DOHH2 (cell line): ENCODE results near the gene GVQW3.

ENCODE experiments used
- H3F3A ChIP-seq: fragments of 200-600 bp; sonication (generic), shearing (Covaris generic); 2 replicates; pipeline ENCODE4 v1.6.0; 2016; ENCODE audit warnings: antibody characterized with exemption, mild to moderate bottlenecking; ENCODE audit not compliant: control insufficient read depth, insufficient read depth
- H3K27ac ChIP-seq: fragments of 200-600 bp; sonication (generic); 2 replicates; pipeline ENCODE4 v1.5.1; 2014; ENCODE audit warnings: low read depth, mild to moderate bottlenecking, low read length, moderate library complexity
- H3K27me3 ChIP-seq: fragments of 200-600 bp; sonication (generic); 2 replicates; pipeline ENCODE4 v1.6.1; 2014; ENCODE audit warnings: mild to moderate bottlenecking, low read length, mixed read lengths; ENCODE audit not compliant: control insufficient read depth
- H3K36me3 ChIP-seq: fragments of 200-600 bp; sonication (generic); 2 replicates; pipeline ENCODE4 v1.6.1; 2014; ENCODE audit warnings: mild to moderate bottlenecking, low read length, moderate library complexity, mixed read lengths; ENCODE audit not compliant: control insufficient read depth
- H3K4me1 ChIP-seq: fragments of 200-600 bp; sonication (generic); 2 replicates; pipeline ENCODE4 v1.6.1; 2014; ENCODE audit warnings: mild to moderate bottlenecking, low read length, mixed read lengths; ENCODE audit not compliant: control insufficient read depth
- H3K4me2 ChIP-seq: fragments of 200-600 bp; sonication (generic); 2 replicates; pipeline ENCODE4 v1.6.0; 2014; ENCODE audit warnings: mild to moderate bottlenecking, low read length, moderate library complexity
- H3K4me3 ChIP-seq: fragments of 200-600 bp; sonication (generic); 2 replicates; pipeline ENCODE4 v1.5.1; 2014; ENCODE audit warnings: mild to moderate bottlenecking, low read length, mixed read lengths
- H3K79me2 ChIP-seq: fragments of 200-600 bp; sonication (generic); 2 replicates; pipeline ENCODE4 v1.6.1; 2014; ENCODE audit warnings: mild to moderate bottlenecking, low read length, mixed read lengths; ENCODE audit not compliant: control insufficient read depth
- H3K9me2 ChIP-seq: fragments of 200-600 bp; sonication (generic); replicated peaks from 2 replicates; pipeline ENCODE4 v1.6.1; 2014; ENCODE audit warnings: mild to moderate bottlenecking, low read length, mixed read lengths; ENCODE audit not compliant: control insufficient read depth
- H3K9me3 ChIP-seq: fragments of 200-600 bp; sonication (generic); 2 replicates; pipeline ENCODE4 v1.6.1; 2014; ENCODE audit warnings: antibody characterized with exemption, low read length, mixed read lengths; ENCODE audit not compliant: control insufficient read depth, insufficient read depth
- H4K20me1 ChIP-seq: fragments of 200-600 bp; sonication (generic); 2 replicates; pipeline ENCODE4 v1.6.0; 2014; ENCODE audit warnings: low read depth, mild to moderate bottlenecking, antibody characterized with exemption, low read length, moderate library complexity; ENCODE audit not compliant: control insufficient read depth, insufficient read depth
- CTCF ChIP-seq: fragments of 200-600 bp; sonication (generic); IDR thresholded peaks from one replicate; pipeline ENCODE4 v1.5.1; 2014; ENCODE audit warnings: antibody characterized with exemption, mild to moderate bottlenecking, low read depth, low read length; ENCODE audit not compliant: poor library complexity, severe bottlenecking
- EZH2phosphoT487 ChIP-seq: fragments of 200-600 bp; sonication (generic); IDR thresholded peaks from 2 replicates; pipeline ENCODE4 v1.6.1; 2017; ENCODE audit warnings: borderline replicate concordance, mild to moderate bottlenecking, antibody characterized with exemption, low read length, moderate library complexity, mixed read lengths

The GVQW3 gene

DNA sequence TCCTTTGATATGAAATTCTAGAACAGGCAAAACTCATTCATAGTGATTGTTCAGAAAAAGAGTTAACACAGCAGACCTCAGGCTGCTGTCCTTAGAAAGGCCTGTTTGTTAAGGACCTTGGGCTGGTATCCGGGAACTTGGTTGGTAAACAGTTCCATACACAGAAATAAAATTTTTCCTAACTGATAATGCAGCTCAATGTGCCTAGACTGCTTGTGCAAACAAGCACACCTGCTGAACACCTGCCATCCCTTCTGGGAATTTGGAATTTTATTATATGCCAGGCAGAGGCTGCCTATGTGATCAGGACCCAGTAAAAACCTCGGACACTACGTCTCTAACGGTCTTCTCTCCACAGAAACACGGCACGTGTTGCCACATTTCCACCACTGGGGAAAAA, 11.7 kb upstream of the GVQW3 start:
- Histone ChIP-seq H3K4me2 (no peak overlapping the region), H3K9me3 (no peaks in the 10 kb centered on the region), H3K27ac (no peak overlapping the region), H3K36me3 (peaks cover 13% of the 10 kb centered on the region), H4K20me1 (peaks cover 17% of the 10 kb centered on the region), H3K4me3 (no peak overlapping the region), H3K27me3 (no peaks in the 10 kb centered on the region), H3K79me2 (peaks cover 98% of the 10 kb centered on the region), H3F3A (no peaks in the 10 kb centered on the region), H3K9me2 (no peaks in the 10 kb centered on the region), H3K4me1 (peaks cover 23% of the 10 kb centered on the region)
- no peak for TF ChIP-seq CTCF
- no peak for TF ChIP-seq EZH2phosphoT487

DNA sequence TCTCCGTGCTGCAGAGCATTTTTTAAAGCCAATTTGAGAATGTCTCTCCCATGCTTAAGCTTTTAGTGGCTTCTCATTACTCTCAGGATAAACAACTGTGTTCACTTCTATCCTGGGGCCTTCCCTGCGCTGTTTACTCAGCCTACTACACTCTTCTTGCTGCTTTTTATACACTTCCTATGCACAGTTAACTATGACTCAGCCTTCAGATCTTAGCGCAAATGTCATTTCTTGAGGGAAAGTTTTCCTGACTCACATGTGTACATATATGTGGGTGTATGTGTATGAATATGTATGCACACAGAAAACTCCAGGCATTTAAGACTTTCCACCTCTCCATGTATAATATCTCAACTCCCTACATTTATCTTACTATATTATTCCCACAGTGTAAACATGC, 10.0 kb upstream of the GVQW3 start:
- no peak overlapping the region for H3K27ac ChIP-seq
- no peak overlapping the region for H3K4me2 ChIP-seq
- no peaks in the 10 kb centered on the region for H3K27me3 ChIP-seq
- H3K9me3 ChIP-seq = no peaks in the 10 kb centered on the region
- H3K36me3 ChIP-seq = no peaks in the 10 kb centered on the region
- no peak for TF ChIP-seq EZH2phosphoT487
- TF ChIP-seq CTCF = no peak
- H3K9me2 ChIP-seq = no peaks in the 10 kb centered on the region
- H3K79me2 ChIP-seq = peaks cover 98% of the 10 kb centered on the region
- peaks cover 26% of the 10 kb centered on the region for H3K4me1 ChIP-seq
- peaks cover 25% of the 10 kb centered on the region for H4K20me1 ChIP-seq
- no peak overlapping the region for H3K4me3 ChIP-seq
- H3F3A ChIP-seq = no peaks in the 10 kb centered on the region

- peak overlapping the region; percentile 13 for H3K4me3 ChIP-seq
- H3K9me2 ChIP-seq = no peaks in the 10 kb centered on the region
- H3K79me2 ChIP-seq = peaks cover 94% of the 10 kb centered on the region
- TF ChIP-seq EZH2phosphoT487 (no peak), CTCF (no peak)
- no peaks in the 10 kb centered on the region for H3K9me3 ChIP-seq
- peaks cover 3% of the 10 kb centered on the region; the same call in 1 of the 2 replicates for H3F3A ChIP-seq
- peak overlapping the region; percentile 44 for H3K4me2 ChIP-seq
- no peak overlapping the region for H3K27ac ChIP-seq
- peaks cover 16% of the 10 kb centered on the region; the same call in 1 of the 2 replicates for H4K20me1 ChIP-seq
- H3K4me1 ChIP-seq = peaks cover 44% of the 10 kb centered on the region
- no peaks in the 10 kb centered on the region for H3K27me3 ChIP-seq
- 0 out of 2 replicates have a peak, but pooled peaks cover 3% of the 10 kb centered on the region for H3K36me3 ChIP-seq
Observed at GRCh38 chr11:76376746-76377558, 4.2 kb upstream of the GVQW3 start.
